Smooth muscle cell of the brain vasculature (primary cell): ENCODE measurements around the gene MAPK14.
A peak's percentile ranks its signal among the peaks of the same experiment; 100 is the strongest.
"Not testable (repeated sequence)": the region's sequence is repeated elsewhere in the genome, so short reads cannot be mapped to it uniquely, and the experiment has no call there.

Experiments used
- DNase-seq: peaks from one replicate; pipeline ENCODE4 v3.0.0-alpha.2; 2012; ENCODE audit warnings: low read depth, low spot score

MAPK14 gene

DNA sequence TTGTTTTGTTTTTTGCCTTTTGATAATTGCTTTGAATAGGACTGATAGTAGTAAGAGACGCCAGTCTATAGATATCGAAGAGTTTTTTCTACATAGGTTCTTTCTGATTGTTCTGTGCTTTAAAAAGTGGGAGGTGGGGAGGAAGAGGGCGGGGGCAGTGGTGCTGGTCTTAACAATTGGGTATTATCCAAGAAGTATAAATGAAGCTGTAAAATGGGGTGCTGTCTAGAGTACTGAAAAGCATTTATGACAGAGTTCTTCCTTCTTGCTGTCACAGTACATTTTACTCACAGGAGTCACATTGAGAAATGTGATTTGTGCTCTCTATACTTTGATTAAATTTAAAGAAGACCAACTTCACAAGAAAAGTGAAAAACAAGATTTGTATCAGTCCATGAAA lies 41.0 kb downstream of the MAPK14 start:
- DNase-seq = no peak

- DNase-seq = no peak
Observed at GRCh38 chr6:36069573-36069972, 42.0 kb downstream of the MAPK14 start.

- DNase-seq = no peak
Observed at GRCh38 chr6:36070252-36070651, 42.6 kb downstream of the MAPK14 start.

DNA sequence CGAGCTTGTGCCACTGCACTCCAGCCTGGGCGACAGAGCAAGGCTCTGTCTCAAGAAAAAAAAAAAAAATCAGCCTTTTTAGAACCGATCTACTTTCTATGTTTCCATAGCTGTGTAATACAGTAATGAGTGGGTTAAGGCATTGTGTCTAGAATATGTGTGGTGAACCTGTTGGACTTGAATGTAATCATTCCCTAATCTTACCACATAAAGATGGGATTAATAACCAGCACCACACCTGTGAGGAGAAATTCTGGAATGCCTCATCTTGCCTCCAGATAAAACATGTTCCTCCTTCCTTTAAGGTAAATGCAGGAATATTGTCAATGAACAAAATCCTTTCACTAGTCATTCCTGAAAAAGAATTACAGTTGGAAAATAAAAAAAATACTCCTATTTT lies 43.7 kb downstream of the MAPK14 start:
- DNase-seq = no peak

- no peak for DNase-seq
Observed at GRCh38 chr6:36071714-36072113, 44.1 kb downstream of the MAPK14 start.

DNA sequence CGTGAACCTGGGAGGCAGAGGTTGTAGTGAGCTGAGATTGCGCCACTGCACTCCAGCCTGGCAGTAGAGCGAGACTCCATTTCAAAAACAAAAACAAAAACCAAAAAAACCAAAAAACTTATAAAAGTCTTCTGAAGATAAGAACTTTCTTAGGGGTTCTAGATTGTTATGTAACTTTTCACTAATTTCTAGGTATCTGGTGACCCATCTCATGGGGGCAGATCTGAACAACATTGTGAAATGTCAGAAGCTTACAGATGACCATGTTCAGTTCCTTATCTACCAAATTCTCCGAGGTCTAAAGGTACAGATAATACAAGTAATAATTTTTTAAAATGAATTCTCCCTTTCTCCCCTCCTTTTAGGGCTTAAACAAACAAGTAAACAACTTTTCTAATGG lies 45.1 kb downstream of the MAPK14 start:
- DNase-seq = no peak

DNA sequence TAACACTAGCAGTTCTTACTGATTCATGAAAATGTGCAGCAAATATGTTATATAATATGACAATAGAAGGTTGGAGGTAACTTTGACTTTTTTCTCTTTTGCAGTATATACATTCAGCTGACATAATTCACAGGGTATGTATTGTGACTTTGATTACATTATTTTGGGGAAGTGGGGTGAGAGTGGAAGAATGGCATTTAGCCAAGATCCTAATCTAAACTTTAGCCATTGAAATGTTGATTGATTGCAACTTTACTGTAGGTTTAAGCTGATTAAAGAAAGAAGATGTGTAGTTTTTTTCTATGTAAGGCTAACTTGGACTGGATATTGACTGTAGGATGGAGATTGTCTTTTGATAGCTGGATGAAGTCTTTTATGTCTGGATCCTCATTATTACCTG lies 46.0 kb downstream of the MAPK14 start:
- no peak for DNase-seq

- DNase-seq = no peak
Observed at GRCh38 chr6:36075656-36076055, 48.0 kb downstream of the MAPK14 start.

- DNase-seq = no peak
Observed at GRCh38 chr6:36076178-36077063, 48.8 kb downstream of the MAPK14 start.

- DNase-seq = no peak
Observed at GRCh38 chr6:36078159-36078558, 50.6 kb downstream of the MAPK14 start.

- no peak for DNase-seq
Observed at GRCh38 chr6:36079601-36080000, 52.0 kb downstream of the MAPK14 start.

- DNase-seq = no peak
Observed at GRCh38 chr6:36082318-36082717, 54.7 kb downstream of the MAPK14 start.

DNA sequence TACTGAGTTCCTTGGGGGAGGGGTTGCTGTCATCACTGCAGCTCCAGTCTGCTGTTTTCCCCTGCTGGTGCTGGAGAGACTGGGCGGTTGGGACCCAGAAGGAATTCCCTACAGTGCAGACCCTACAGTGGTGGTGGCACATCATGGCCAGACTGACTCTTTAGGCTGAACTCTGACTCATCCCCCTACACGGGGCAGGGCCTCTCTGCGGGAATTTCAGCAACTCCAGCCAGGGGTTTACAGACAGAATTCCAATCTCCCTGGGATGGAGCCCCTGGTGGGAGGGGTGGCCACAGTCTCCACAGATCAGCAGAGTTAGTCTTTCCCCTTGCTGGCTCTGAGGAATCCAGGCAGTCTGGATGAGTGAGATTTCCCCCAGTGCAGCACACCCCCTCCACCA lies 55.8 kb downstream of the MAPK14 start:
- no peak for DNase-seq

- not testable (repeated sequence) for DNase-seq
Observed at GRCh38 chr6:36088204-36088603, 60.6 kb downstream of the MAPK14 start.

GRCh38 chr6:36089048-36089447 lies 61.4 kb downstream of the MAPK14 start:
- DNase-seq = no peak

GRCh38 chr6:36094238-36094637 lies 66.6 kb downstream of the MAPK14 start:
- no peak for DNase-seq

DNA sequence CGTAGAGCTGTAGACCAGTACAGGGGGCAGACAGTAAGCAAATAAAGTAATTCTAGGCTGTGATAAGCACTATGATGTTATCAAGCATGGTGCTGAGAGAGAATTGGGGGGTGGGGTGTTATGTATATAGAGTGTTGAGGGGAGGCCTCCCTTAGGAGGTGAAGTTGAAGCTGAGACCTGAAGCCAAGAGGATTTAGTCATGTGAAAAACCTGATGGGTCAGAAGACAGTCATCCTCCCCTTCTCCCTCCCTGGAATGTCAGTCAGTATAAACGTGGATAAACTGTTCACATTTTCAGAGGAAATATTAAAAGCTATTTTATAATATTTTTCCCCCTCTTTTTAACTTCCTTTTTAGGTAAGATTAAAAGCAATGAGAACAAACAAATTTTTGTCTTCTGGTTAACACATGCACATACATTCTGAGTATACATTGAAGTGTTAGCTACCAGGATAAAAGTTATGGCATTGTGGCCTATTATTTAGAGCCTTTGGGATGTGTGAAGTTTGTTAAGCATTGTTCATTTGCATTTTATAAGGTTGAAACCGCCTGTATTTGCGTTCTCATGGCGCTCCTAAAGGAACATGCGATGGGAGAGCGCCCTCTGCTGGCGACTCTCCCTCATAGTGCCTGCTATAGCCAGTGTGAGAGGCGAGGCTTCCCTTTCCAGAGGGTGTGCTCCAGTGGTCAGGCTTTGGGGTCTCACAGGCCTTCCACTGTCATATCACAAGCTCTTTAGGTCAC lies 67.3 kb downstream of the MAPK14 start:
- peak; percentile 61 for DNase-seq

- DNase-seq = no peak
Observed at GRCh38 chr6:36095497-36096391, 68.1 kb downstream of the MAPK14 start.

DNA sequence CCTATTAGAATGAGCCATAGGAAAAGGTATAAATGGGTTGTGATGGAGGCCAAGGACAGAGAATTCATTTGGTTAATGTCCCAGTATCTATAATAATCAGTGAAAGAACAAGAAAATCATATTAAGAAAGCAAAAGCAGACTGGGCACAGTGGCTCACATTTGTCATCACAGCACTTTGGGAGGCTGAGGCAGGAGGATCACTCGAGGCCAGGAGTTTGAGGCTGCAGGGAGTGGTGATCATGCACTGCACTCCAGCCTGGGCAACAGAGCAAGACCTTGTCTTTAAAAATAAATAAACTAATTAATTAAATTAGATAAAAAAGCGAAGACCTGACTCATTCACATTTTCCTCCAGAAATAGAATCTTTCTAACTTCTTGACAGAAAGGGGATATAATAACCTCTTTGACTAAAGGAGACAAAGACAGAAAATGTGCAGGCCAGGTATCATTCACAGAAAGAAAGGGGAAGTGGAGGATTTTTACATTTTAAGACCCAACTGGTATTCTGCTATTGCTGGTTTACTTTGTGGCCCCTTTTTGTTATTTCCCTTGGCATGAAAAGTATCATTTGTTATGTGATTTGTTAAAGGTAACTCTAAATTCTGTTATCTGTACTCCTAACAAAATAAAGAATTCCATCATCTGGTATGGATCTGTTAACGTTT lies 70.8 kb downstream of the MAPK14 start:
- no peak for DNase-seq

- no peak for DNase-seq
Observed at GRCh38 chr6:36098920-36099647, 71.5 kb downstream of the MAPK14 start.
